HG02981 (cell line): ENCODE data around the gene TMIGD2.

Experiments
- ATAC-seq: cut with Tn5 transposase; IDR thresholded peaks from one replicate; pipeline ENCODE4 v1.9.1; 2021; ENCODE audit warnings: mild to moderate bottlenecking, moderate library complexity; ENCODE audit not compliant: unreplicated experiment

The TMIGD2 gene

DNA sequence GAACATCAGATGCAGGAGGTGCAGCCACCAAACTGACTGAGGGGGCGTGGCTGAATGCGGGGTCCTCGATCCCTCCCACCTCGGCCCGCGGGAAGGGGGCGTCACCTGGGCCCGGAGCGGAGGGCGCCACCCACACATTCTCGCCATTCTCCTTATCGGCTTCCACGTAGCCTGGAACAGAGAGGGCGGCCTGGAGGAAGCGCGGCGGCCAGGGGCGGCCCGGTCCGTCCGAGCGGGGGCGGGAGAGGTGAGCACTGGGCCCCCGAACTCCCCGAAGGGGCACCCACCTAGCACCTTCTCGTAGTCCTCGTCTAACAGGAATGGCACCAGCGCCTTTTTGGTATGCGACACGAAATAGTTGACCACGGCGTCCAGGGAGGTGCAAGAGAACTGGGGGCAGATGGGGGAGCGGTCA lies 24.7 kb upstream of the TMIGD2 start:
- no peak for ATAC-seq

DNA sequence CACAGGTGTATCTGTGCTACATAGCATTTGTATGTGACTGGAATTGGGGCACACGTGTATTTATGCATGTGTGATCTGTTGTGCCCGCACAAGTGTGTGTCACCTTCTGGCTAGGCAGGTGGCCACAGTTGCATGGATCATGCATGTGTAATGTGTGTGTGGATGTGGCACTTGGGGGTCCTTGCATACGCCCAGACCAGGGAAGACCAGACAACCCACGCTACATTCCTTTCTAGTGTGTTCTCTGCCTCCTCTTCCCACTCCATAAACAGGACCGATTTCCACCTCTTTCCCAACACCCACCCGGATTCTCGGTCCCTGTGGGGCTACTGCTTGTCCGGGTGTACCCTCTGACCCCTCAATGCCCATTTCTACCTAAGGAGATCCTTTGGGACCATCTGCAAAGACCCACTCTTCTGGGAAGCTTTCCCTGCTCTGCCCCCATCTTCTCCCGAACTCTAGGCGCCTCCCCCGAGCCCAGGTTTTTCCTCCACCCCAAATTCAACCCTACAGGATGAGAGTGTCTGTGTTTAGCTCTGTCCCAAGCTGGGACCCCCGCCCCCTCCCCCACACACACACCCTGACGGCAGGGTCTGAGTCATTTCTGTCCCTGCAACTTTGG lies 24.1 kb upstream of the TMIGD2 start:
- ATAC-seq: no peak

DNA sequence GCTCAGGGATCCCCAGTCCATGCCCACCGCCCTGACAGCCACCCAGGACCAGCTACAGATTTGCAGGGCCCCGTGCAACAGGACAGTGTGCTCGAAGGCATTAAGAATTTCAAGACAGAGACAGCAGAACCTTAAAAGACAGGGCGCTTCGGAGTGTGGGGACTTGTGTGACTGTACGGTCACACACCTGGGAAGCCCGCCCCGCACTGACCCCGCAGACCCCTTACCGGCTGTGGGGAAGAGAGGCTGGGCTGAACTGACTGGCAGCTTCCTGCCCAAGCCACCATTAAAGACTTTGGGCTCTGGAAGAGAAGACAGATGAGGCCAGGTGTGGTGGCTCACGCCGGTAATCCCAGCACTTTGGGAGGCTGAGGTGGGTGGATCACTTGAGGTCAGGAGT lies 22.0 kb upstream of the TMIGD2 start:
- ATAC-seq: no peak

DNA sequence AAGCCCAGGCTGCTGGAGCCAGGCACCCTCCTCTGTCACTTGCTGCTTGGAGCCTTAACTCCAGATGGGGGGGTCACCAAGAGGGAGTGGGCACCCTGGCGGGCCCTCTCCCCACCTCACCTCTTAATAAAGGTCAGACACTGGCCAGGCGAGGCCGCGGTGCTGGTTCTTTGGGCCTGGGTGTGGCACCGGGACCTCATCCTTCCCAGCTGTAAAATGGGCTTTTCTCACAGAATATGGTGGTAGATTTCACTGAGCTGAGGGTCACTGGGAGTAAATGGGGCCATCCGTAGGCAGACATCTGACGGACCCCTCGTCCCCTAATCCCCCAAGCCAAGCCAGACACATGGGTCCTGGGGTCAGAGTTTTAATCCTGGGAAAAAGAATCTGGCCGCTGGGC lies 21.5 kb upstream of the TMIGD2 start:
- ATAC-seq: no peak

DNA sequence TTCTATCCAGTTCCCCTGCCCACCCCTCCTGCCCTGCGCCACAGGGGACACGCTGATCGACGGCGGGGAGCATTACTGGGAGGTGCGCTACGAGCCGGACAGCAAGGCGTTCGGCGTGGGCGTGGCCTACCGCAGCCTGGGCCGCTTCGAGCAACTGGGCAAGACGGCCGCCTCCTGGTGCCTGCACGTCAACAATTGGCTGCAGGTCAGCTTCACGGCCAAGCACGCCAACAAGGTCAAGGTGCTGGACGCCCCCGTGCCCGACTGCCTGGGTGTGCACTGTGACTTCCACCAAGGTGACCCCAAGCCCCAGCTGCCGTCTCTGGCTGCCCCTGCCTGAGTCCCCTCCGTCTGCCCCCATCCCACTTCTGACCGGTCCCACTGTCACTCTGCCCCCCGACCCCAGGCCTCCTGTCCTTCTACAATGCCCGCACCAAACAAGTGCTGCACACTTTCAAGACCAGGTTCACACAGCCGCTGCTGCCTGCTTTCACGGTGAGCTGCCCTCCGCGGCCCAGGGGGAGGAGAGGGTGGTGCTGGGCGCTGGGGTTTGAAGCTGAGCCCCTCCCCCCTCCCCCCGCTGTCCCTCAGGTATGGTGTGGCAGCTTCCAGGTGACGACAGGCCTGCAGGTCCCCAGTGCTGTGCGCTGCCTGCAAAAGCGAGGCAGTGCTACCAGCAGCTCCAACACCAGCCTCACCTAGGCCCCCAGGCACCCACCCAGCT lies 20.9 kb upstream of the TMIGD2 start:
- ATAC-seq: no peak

DNA sequence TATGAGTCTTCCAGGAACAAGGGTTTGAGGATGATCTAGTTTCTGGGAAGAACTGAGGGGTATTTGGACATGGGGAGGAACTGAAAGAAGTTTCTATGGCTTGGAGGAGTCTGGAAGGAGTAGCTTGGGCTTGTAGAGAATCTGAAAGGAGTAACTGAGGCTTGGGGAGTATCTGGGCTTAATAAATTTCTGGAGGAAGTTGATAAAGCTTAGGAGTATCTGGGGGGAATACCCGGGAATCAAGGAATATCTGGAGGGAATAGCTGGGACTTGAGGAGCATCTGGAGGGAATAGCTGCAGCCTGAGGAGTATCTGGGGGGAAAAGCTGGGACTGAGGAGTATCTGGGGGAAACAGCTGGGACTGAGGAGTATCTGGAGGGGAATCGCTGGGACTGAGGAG lies 18.2 kb upstream of the TMIGD2 start:
- no peak for ATAC-seq

DNA sequence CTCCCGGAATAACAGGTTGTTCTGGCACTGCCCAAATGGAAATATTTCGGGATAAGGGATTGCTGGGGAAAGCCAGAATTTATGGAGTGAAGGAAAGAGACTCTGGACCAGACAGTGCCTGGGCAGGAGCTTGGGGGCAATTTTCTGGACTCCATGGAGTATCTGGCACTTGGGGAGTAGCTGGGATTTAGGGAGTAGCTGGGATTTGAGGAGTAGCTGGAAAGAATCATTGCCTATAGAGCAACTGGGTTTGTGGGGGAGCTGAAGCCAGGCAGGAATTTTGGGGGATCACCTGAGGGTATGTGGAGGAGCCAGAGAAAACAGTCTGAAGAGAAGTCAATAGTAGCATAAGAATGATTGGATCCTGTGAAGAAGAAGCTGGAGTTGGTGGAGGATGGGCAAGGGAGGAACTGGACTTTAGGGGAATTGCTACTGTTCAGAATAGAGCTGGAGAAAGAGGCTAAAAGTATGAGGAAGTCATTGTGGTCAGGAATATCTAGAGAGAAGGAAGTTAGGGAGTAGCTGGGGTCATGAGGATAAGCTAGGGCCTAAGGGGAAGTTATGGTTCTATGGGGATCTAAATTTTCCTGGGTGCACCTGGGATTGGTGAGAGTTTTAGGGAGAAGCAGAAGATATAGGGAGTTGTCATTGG lies 17.0 kb upstream of the TMIGD2 start:
- no peak for ATAC-seq

DNA sequence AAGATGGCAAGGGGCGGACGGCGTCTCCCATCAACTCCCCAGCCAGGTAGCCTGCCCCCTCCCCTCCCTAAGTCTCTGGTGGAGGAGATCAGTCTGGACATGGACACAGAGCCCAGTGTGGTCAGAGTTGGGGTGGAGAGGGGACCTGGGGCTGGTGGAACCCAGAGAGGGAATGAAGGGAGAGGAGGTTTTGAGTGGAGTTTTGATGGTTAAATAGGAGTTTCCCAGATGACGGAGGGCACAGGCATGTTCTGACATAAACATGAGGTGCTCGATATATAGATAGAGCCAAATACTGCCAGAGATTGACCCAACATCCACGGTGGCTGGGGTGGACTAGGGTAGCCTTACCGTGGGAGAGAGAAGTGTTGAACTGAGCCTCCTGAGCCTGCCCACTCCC lies 16.3 kb upstream of the TMIGD2 start:
- no peak for ATAC-seq

DNA sequence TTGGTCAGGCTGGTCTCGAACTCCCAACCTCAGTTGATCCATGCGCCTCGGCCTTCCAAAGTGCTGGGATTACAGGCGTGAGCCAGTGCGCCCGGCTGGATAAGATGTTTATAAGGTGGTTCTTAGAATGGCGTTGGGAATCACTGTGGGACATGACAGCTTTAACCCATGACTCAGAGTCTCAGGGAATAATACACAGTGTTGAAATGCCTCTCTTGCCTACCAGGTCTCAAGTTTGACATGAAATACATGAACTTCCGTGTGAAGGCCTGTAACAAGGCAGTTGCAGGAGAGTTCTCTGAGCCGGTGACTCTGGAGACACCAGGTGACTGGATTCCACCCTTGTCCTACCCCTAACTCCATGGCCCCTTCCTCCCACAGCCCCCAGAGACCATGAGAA lies 14.8 kb upstream of the TMIGD2 start:
- no peak for ATAC-seq

DNA sequence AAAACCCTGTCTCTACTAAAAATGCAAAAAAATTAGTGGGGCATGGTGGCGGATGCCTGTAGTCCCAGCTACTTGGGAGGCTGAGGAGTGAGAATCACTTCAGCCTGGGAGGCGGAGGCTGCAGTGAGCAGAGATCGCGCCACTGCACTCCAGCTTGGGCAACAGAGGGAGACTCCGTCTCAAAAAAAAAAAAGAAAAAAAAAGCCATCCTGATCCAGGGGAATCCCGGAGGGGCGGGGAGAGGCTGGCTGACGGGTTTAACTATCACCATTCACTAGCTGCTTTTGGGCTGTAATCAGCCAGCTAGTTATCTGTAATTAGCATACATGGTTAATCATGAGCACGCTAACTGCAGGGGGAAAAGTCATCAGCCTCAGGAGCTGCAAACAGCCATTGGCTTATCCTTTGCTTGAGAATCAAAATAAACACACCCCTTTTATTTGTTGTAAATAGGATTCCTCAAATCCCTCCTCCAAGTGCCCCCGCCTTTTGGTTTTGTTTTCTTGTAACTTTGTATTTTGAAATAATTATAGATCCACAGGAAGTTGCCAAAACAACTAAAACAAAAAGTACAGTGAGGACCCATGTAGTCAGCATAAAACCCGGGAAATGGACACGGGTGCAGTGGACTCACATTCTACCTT lies 11.8 kb upstream of the TMIGD2 start:
- ATAC-seq: no peak

DNA sequence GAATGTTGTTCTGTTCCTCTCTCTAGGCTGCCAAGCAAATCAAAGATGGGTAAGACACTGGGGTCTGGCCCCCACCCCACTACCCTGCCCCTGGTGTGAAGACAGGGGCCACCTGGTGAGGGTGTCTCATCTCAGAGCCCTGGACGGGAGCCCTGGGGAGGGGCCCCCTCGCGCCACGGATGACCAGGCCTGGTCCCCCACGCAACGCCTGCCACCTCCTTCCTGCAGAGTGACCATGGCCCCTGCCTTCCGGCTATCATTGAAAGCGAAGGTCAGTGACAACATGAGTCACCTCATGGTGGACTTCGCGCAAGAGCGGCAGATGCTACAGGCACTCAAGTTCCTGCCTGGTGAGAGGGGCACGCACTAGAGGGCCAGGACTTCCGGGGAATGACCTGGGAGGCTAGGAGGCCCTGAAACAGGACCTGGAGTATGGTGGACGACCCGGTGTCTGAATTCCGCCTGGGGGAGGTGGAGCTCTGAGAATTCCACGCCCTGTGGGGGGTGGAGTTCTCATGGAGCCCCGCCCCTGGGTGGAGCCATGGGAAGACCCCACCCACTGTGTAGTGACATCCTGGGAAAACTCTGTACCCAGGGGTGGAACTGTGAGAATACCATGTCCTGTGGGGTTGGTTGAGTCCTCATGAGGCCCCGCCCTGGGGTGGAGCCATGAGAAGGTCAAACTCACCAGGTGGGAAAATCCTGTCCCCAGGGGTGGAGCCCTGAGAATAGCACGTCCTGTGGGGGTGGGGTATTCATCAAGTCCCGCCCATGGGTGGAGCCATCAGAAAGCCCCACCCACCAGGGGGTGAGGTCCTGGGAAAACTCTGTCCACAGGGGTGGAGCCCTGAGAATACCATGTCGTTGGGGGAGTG lies 8.3 kb upstream of the TMIGD2 start:
- no peak for ATAC-seq

DNA sequence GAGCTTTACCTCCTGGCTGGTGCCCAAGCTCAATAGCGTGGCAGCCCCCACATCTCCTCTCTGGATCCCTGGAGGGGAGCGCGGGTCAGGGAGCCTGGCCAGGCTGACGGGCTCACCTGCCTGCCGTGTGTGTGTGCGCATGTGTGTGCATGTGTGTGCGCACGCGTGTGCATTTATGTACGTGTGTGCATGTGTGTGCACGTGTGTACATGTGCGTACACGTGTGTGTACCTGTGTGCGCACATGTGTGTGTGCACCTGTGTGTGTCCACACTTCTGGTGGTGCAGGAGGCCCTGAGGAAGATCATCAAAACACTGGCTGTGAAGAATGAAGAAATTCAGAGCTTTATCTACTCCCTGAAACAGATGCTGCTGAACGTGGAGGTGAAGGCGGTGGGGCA lies 3.5 kb upstream of the TMIGD2 start:
- ATAC-seq: no peak

DNA sequence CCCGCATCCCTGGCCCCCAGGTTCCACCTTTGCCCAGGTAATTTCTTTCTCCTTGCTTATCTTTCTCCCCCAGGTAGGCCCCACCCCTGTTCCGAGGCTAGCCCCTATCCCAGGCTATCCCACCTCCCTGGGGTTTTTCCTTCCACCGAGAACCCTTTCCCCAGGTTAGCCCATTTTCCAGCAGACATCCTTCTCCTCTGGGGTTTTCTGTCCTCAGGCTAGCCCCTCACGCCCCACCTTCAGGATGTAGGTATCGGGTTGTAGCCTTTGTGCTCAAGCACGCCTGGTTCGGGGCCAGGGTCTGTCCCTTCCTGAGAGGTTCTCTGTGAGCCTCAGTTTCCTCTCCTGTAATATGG lies 3.0 kb upstream of the TMIGD2 start:
- ATAC-seq: no peak

DNA sequence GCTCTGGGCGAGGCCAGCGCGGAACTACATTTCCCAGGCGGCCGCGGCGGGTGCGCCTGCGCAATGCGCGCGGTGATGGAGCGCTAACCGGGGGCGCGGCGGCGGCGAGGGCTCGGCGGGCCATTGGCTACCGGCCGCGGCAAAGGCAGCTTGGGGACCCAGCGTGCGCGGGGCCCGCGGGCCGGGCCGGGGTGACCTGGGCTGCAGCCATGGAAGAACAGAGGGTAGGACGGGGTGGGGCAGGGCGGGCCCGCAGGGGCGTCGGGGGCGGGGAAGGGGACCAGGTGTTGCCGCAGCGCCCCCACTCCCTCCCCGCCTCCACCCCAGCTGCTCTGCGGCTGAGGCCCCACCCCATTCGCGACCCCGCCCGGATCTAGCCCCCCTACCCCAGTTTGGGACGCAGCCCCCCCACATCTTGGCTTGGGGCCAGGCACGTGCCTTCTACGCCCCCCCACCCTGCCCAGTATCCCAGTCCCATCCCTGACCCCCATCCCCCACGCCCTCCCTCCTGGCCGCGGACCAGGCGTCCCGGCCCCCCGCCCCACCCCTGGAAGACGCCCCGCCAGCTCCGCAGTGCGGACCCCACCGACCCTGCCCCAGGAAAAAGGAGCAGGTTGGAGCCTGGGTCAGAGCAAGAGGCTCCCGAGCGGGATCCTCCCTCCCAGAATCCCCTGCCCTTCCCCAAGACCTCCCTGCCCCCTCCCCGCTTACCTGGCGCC lies 2.5 kb upstream of the TMIGD2 start, which contains the start of gene FSD1:
TSS of gene FSD1 (plus strand) at position 61 of the 719 bp plus-strand sequence. CDS start at position 210, 149 bp downstream.
- no peak for ATAC-seq

DNA sequence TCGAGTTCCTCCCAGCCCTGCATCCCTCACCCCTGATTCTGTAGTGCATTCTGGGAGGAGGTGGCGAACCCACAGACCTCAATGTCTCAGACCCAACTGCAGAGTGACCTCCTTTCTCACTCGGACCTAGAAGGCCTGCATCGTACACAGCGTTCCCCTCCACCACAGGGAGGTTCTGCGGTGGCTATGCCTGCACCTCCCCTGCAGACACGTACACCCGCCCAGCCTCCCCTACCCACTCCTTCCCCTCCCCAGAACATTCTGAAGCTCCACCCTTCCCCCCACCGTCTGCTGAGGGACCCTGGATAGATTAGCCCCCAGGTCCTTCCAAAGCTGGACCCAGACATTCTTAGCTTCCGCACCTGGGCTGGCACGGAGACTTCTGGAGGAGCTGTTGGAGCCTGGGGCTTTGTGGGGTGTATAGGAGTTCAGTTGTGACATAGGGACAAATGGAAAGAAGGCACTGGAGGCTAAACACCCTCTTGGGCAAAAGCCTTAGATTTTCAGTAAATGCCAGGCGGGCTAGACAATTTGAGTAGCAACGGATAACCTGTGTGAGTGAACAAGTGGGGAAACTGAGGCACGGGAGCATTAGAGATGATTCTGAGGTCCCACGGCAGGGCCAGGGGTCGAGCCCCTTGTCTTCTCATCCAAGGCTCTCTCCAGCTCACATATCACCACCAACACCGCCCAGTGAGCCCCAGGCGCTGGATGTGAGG lies 1.8 kb upstream of the TMIGD2 start:
- ATAC-seq: no peak

DNA sequence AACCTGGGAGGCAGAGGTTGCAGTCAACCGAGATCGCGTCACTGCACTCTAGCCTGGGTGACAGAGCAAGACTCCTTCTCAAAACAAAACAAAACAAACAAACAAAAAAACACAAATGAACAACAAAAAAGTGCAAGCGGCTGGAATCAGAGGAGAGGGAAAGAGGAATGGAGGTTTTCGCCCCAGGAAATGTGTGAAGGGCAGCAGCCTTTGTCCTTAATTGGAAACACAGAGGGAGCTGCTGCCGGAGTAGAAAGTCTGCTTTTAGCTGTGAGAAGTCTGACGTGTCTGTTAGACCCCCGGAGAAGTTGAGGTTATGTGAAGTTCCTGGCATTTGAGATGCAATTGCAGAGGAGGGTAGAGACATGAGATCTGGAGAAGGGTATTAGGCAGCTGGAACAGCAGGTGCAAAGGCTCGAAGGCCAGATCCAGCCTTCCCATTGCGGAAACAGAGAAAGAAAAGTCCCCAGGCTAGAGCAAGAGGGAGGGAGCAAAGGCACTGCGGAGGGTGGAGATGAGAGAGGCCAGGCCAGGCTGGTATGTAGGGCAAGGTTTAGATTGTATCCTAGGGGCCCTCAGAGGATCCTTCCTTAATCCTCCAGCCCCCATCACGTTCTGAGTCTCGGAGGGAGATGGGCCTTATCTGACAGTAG lies 473 bp downstream of the TMIGD2 start:
- no peak for ATAC-seq

DNA sequence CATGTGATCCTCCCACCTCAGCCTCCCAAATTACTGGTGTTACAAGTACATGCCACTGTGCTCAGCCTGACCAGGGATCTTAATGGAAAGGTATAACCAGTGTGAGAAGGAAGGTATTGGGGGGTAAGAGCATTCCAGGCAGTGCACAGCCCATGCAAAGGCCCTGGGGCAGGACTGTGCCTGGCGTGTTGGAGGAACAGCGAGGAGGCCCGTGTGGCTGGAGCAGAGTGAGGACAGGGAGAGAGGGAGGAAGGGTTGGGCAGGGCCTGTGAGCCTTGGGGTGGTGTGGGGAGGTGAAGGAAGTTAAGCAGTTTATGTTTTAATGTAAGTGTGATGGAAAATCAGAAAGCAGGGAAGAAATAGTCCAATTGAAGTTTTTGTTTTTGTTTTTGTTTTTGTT lies 1.6 kb downstream of the TMIGD2 start:
- no peak for ATAC-seq

DNA sequence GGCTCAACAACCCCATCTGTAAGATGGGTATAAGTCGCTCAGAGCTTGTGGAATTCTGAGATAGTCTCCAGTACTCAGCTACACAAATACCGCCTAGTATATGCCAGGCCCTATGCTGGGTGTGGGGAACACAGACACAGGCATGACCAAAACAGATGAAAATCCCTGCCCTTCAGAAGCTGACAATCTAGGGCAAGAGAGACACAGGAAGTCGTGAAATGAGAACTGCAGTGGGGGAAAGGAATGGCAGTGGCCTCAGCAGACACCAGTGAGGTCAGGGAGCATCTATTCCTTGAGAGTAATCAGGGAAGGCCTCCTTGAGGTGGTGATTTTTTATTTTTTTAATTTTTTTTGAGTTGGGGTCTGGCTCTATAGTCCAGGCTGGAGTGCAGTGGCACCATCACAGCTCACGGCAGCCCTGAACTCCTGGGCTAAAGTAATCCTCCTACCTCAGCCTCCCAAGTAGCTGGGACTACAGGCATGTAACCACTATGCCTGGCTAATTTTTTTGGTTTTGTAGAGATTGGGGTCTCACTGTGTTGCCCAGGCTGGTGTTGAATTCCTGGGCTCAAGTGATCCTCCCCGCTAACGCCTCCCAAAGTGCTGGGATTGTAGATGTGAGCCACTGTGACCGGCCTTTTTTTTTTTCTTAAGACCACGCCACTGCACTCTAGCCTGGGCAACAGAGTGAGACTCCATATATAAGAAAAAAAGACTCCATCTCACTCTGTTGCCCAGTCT lies 3.2 kb downstream of the TMIGD2 start:
- ATAC-seq: no peak
